Lung (tissue), 12 donors: ENCODE data around the gene MUSK. TPM values are rescaled to one million over a fixed set of nuclear protein-coding genes. Genes with fewer than 3 reads are reported as not detected.
"Not testable (repeated sequence)": the region's sequence is repeated elsewhere in the genome, so short reads cannot be mapped to it uniquely, and the experiment has no call there.

Source experiments
- ATAC-seq: fragments of 200-7000 bp; cut with Tn5 transposase; one replicate; pipeline ENCODE4 v1.9.1; 2020; ENCODE audit warnings: moderate number of reproducible peaks; ENCODE audit not compliant: insufficient read depth, low FRiP score
- DNase-seq, 3 donors: peaks; one replicate each; pipeline ENCODE4 v3.0.0-alpha.2; 2013 to 2017
- H3K27ac ChIP-seq, 2 donors: one replicate each; pipeline ENCODE4 v1.5.1; 2013; ENCODE audit warnings: mild to moderate bottlenecking in 2 of 2, moderate library complexity in 2 of 2, control low read depth in 1 of 2, inconsistent platforms in 1 of 2, low read depth in 1 of 2, low read length in 1 of 2
- H3K27me3 ChIP-seq, 3 donors: one replicate each; pipeline ENCODE4 v1.5.1; 2013; ENCODE audit warnings: low read length in 2 of 3; ENCODE audit not compliant: control insufficient read depth in 3 of 3, insufficient read depth in 3 of 3
- H3K36me3 ChIP-seq, 4 donors: one replicate each; pipeline ENCODE4 v1.5.1; 2013; ENCODE audit warnings: low read length in 4 of 4, mild to moderate bottlenecking in 1 of 4, moderate library complexity in 1 of 4; ENCODE audit not compliant: control insufficient read depth in 4 of 4, insufficient read depth in 4 of 4
- H3K4me1 ChIP-seq, 5 donors: one replicate each; pipeline ENCODE4 v1.5.1; 2013; ENCODE audit warnings: low read length in 5 of 5, mild to moderate bottlenecking in 2 of 5, moderate library complexity in 1 of 5; ENCODE audit not compliant: control insufficient read depth in 5 of 5, insufficient read depth in 5 of 5
- H3K4me3 ChIP-seq: one replicate; pipeline ENCODE4 v1.5.1; 2013; ENCODE audit warnings: mild to moderate bottlenecking, control low read depth, moderate library complexity
- H3K9ac ChIP-seq, 2 donors: one replicate each; pipeline ENCODE4 v1.5.1; 2013; ENCODE audit warnings: low read length in 2 of 2, control low read depth in 1 of 2; ENCODE audit not compliant: insufficient read depth in 1 of 2
- H3K9me3 ChIP-seq, 4 donors: one replicate each; pipeline ENCODE4 v1.5.1; 2013; ENCODE audit warnings: low read length in 3 of 4, mild to moderate bottlenecking in 1 of 4, moderate library complexity in 1 of 4; ENCODE audit not compliant: control insufficient read depth in 4 of 4, insufficient read depth in 3 of 4
- CTCF ChIP-seq: IDR thresholded peaks from 2 replicates; pipeline ENCODE4 v1.5.1; 2012; ENCODE audit warnings: mild to moderate bottlenecking; ENCODE audit errors: control extremely low read depth, extremely low read depth
- WGBS, 2 donors: extraction: QIAGEN DNeasy Blood & Tissue Kit; methylation state at CpG; one replicate each; pipeline ENCODE4 v1.1.7; 2013; 5-methylcytosine and 5-hydroxymethylcytosine counted together
- polyA plus RNA-seq, 2 donors: library from polyadenylated mRNA; stranded (reverse); fragments of 200-250 nt; gene quantifications; one replicate each; pipeline ENCODE4 v1.2.1, GENCODE V29; 2013
- total RNA-seq, 2 donors: library from RNA; depleted of rRNA in 1 of 2; stranded (reverse); fragments of >200 nt in 1 of 2; gene quantifications; one replicate each; pipeline ENCODE4 v1.2.1, GENCODE V29; 2014 to 2021
- donor health status: control.
- donor health status: control.
- donor health status: Bipolar disorder and iron deficiency.
- donor health status: healthy.
- donor health status: DM: yes; HTN: yes; CAD: no.

MUSK gene
- total and polyA plus RNA-seq, 4 donors = 0.14 to 2.8 (median 0.43) TPM

GRCh38 chr9:110820381-110820780 is 151.8 kb downstream of the MUSK start:
- Histone ChIP-seq H3K27ac (no peak overlapping the region), H3K36me3 (no peaks in the 10 kb centered on the region), H3K9ac (no peak overlapping the region), H3K4me3 (no peak overlapping the region), H3K27me3 (no peaks in the 10 kb centered on the region), H3K9me3 (no peaks in the 10 kb centered on the region), H3K4me1 (no peaks in the 10 kb centered on the region)
- 26 to 63% methylated on average over 1 of the region's 1 CpG for WGBS, 2 donors
- no peak for TF ChIP-seq CTCF
- ATAC-seq = no peak
- DNase-seq = no peak

DNA sequence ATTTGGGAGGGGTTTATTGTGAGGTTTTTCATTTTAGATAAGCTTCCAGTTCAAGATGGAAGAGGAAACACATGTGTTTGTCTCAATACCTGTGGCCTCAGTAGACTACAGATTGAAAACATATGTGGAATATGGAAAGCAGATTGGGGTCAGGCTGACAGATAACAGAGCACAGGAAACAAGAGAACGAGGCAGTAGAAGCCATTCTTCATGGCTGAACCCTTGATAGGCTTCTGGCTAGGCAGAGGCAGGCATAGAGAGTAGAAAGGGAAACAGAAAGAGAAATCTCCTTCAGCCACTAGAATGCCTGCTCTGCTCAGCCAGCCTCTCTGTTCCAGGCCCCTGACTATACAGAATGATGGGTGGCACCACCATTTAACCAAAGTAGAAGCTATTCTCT is 152.5 kb downstream of the MUSK start:
- ATAC-seq = no peak
- Histone ChIP-seq H3K9me3 (no peaks in the 10 kb centered on the region), H3K9ac (no peak overlapping the region), H3K4me1 (no peaks in the 10 kb centered on the region), H3K36me3 (no peaks in the 10 kb centered on the region), H3K4me3 (no peak overlapping the region), H3K27ac (no peak overlapping the region), H3K27me3 (no peaks in the 10 kb centered on the region)
- no peak for TF ChIP-seq CTCF
- no peak for DNase-seq
- 23 to 30% methylated on average over 1 of the region's 1 CpG for WGBS, 2 donors

DNA sequence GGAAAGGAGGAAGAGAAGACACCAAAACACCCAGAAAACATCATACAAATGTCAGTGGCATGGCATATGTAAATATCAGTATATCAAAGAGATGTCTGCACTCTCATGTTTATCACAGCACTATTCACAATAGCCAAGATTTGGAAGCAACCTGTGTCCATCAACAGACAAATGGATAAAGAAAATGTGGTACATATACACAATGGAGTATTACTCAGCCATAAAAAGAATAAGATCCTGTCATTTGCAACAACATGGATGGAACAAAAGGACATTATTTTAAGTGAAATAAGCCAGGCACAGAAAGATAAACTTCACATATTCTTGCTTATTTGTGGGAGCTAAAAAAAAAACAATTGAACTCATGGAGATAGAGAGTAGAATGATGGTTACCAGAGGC is 156.5 kb downstream of the MUSK start:
- H3K36me3 ChIP-seq, H3K4me3 ChIP-seq, ATAC-seq, H3K9me3 ChIP-seq, H3K4me1 ChIP-seq, DNase-seq, H3K9ac ChIP-seq, H3K27me3 ChIP-seq, H3K27ac ChIP-seq: not testable (repeated sequence)

GRCh38 chr9:110825950-110826349 is 157.4 kb downstream of the MUSK start:
- WGBS, 2 donors = 62 to 74% methylated on average over 2 of the region's 2 CpGs
- ATAC-seq (no peak), DNase-seq (peak in 2 of 3 donors; percentile 35 to 54)
- no peak overlapping the region for H3K9ac ChIP-seq
- H3K36me3 ChIP-seq = no peaks in the 10 kb centered on the region
- no peak overlapping the region for H3K4me3 ChIP-seq
- peaks cover 0 to 6% (median 0%) of the 10 kb centered on the region in 5 donors for H3K4me1 ChIP-seq
- H3K9me3 ChIP-seq = no peaks in the 10 kb centered on the region
- H3K27me3 ChIP-seq = no peaks in the 10 kb centered on the region
- H3K27ac ChIP-seq = no peak overlapping the region
- TF ChIP-seq CTCF = no peak

- H3K9me3 ChIP-seq, H3K9ac ChIP-seq, H3K4me3 ChIP-seq, H3K27me3 ChIP-seq, DNase-seq, H3K4me1 ChIP-seq, H3K27ac ChIP-seq, ATAC-seq, H3K36me3 ChIP-seq: not testable (repeated sequence)
- WGBS, 2 donors = 63 to 83% methylated on average over 9 of the region's 9 CpGs
These were observed 157.8 kb downstream of the MUSK start for GRCh38 chr9:110826400-110826799.
